ENCODE data around the gene ZNF584.
A peak's percentile ranks its signal among the peaks of the same experiment; 100 is the strongest.
"Not testable (repeated sequence)": the region's sequence is repeated elsewhere in the genome, so short reads cannot be mapped to it uniquely, and the experiment has no call there.

ZNF584 gene

DNA sequence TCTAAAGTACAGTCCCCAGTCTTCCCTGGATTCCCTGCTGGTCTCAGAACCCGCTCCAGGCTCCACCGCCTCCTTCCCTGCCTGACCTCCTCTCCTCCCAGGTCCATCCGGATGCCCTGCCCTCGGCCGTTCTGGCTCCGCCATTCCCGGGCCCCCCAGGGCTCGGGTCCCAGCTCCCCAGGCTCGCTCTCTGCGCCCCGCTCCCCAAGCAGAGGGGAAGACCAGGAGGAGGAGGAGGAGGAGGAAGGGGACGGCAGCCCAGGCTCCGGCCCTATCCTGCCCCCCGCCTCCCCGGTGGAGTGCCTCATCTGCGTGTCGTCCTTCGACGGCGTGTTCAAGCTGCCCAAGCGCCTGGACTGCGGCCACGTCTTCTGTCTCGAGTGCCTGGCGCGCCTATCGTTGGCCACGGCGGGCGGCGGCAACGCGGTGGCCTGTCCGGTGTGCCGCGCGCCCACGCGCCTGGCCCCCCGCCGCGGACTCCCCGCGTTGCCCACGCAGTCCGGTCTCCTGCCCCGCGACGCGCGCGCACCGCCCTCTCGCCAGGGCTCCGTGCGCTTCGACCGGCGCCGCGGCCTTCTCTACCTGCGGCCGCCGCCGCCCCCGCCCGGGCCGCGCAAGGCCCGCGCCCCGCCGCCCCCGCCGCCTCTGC lies 12.3 kb upstream of the ZNF584 start:
- H3K4me1 Mint-ChIP-seq (ENCODE audit: low read depth), result peaks cover 36% of the 10 kb centered on the region
- H3K9me3 Mint-ChIP-seq, result no peaks in the 10 kb centered on the region
- peaks cover 13% of the 10 kb centered on the region for H3K27me3 Mint-ChIP-seq
- peaks cover 49% of the 10 kb centered on the region for H3K36me3 Mint-ChIP-seq (ENCODE audit: low read depth)
- peak overlapping the region; percentile 9 for H3K27ac Mint-ChIP-seq
- DNase-seq, result peak; percentile 62
- H3K4me3 Mint-ChIP-seq, result no peak overlapping the region

DNA sequence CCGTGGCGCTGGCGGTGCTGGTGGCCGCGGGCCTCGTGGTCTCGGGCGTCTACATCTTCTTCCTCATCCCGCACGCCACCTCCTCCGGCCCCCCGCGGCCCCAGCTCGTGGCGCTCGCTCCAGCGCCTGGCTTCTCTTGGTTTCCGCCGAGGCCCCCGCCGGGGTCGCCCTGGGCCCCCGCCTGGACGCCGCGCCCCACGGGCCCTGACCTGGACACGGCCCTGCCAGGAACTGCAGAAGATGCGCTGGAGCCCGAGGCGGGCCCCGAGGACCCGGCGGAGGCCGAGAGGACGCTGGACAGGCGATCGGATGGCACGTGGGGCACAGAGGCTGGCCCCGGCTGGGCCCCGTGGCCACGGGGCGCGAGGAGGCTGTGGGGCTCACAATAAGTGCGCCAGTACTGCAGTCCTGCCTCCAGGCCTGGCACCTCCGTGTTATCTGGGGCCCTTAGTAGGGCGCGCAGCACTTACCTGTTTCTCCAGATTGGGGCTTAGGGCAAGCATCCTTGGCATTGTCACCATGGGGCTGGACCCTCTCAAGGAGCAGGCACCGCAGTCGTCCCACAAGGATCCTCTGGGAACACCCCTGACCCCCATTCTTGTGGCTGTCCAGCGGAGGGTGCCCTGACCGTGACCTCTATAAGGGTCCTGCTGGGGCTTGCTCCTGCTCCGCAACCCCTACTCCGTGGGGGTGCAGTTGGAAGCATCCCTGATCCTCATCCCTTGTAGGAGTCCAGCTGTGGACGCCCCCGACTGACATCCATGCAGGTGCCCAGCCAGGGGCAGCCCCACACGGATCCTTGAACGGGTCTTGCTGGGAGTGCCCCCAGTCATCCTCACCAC lies 11.5 kb upstream of the ZNF584 start:
- no peak for DNase-seq
- peaks cover 38% of the 10 kb centered on the region for H3K4me1 Mint-ChIP-seq (ENCODE audit: low read depth)
- H3K4me3 Mint-ChIP-seq, result no peak overlapping the region
- peaks cover 13% of the 10 kb centered on the region for H3K27me3 Mint-ChIP-seq
- H3K27ac Mint-ChIP-seq, result no peak overlapping the region
- H3K9me3 Mint-ChIP-seq, result no peaks in the 10 kb centered on the region
- peaks cover 45% of the 10 kb centered on the region for H3K36me3 Mint-ChIP-seq (ENCODE audit: low read depth)

DNA sequence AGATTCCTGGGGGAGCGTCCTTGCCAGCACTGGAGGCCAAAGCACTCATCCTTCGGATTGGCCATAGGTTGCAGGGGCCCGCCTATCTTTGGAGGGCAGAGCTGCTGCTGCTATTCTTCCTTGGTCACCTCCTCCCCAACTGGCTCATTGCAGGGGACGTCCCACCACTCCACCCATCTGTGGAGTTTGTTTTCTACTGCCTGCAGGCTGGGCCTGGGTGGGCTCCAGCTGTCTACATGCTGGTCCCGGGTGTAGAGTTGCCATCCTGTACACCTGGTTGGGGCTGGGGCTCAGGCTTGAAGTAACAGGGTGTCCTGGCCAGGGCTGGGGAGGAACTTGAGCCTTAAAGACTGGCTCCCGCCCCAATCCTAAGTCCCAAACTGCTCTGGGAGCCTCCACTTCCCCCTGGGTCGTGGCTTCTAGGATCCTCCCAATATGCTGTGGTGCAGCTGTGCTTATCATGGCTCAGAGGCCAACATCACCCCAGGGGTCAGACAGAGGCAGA lies 10.9 kb upstream of the ZNF584 start:
- H3K4me1 Mint-ChIP-seq (ENCODE audit: low read depth), result peaks cover 40% of the 10 kb centered on the region
- peaks cover 13% of the 10 kb centered on the region for H3K27me3 Mint-ChIP-seq
- no peak overlapping the region for H3K27ac Mint-ChIP-seq
- DNase-seq, result no peak
- peaks cover 39% of the 10 kb centered on the region for H3K36me3 Mint-ChIP-seq (ENCODE audit: low read depth)
- H3K4me3 Mint-ChIP-seq, result no peak overlapping the region
- H3K9me3 Mint-ChIP-seq, result no peaks in the 10 kb centered on the region

DNA sequence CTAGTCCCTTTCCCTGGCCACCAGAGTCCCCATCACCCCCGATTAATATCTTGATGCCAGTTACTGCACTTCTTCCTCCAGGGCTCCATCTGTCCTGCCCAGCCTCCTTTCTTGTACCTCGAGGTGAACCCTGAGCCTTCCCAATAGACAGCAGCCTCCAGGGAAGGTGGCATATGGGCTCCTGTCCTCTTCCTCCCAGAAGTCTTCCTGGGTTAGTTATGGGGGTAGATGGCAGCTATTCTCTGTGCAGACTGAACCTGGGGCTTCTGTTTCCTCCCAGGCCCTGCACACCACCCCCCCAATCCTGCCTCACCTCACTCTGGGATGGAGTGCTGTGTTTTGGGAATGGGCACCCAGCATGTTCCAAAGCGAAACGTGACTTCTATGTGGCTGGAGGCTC lies 10.4 kb upstream of the ZNF584 start:
- H3K27me3 Mint-ChIP-seq, result peaks cover 13% of the 10 kb centered on the region
- H3K4me1 Mint-ChIP-seq (ENCODE audit: low read depth), result peaks cover 37% of the 10 kb centered on the region
- no peak overlapping the region for H3K4me3 Mint-ChIP-seq
- no peaks in the 10 kb centered on the region for H3K9me3 Mint-ChIP-seq
- DNase-seq, result no peak
- H3K36me3 Mint-ChIP-seq (ENCODE audit: low read depth), result peaks cover 34% of the 10 kb centered on the region
- no peak overlapping the region for H3K27ac Mint-ChIP-seq

DNA sequence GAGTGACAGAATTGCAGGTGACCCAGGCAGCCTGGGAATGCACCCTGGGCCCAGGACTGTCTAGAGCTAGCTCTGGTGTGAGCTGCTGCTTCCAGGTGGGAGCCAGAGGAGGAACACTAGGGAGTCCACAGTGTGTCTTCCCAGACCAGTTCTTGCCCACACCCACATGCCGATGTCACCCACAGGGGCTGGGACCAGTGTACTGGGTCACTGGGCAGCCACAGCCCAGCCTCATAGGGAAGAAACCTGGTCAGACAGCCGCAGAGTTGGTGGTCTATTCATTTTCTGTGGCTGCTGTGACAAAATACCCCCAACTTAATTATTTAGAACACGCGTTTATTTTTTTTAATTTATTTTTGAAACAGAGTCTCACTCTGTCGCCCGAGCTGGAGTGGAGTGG lies 9.9 kb upstream of the ZNF584 start:
- H3K27me3 Mint-ChIP-seq, result peaks cover 13% of the 10 kb centered on the region
- H3K4me1 Mint-ChIP-seq (ENCODE audit: low read depth), result peaks cover 36% of the 10 kb centered on the region
- peaks cover 29% of the 10 kb centered on the region for H3K36me3 Mint-ChIP-seq (ENCODE audit: low read depth)
- no peak for DNase-seq
- H3K27ac Mint-ChIP-seq, result no peak overlapping the region
- no peak overlapping the region for H3K4me3 Mint-ChIP-seq
- no peaks in the 10 kb centered on the region for H3K9me3 Mint-ChIP-seq

DNA sequence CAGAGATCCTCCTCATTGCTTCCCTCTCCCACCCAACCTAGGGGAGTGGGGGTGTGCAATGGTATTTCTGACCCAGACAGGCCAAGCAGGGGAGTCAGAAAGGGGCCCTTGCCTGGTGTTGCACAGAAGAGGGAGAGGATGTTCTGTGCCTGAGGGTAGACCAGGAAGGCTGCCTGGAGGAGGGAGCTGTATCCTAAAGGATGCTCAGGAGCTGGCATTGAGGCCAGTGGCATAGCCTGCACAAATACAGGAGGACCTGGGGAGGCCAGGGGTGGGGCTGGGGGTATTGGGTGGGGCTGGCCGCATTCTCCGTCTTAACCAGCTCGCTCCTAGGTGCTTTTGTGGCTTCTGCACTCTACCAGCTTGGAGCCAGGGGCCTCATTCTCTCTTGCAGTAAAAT lies 8.5 kb upstream of the ZNF584 start:
- Mint-ChIP-seq H3K27ac (peak overlapping the region; percentile 78), H3K27me3 (peaks cover 13% of the 10 kb centered on the region), H3K9me3 (no peaks in the 10 kb centered on the region), H3K4me1 (ENCODE audit: low read depth) (peaks cover 29% of the 10 kb centered on the region), H3K36me3 (ENCODE audit: low read depth) (peaks cover 16% of the 10 kb centered on the region), H3K4me3 (no peak overlapping the region)
- DNase-seq, result no peak

DNA sequence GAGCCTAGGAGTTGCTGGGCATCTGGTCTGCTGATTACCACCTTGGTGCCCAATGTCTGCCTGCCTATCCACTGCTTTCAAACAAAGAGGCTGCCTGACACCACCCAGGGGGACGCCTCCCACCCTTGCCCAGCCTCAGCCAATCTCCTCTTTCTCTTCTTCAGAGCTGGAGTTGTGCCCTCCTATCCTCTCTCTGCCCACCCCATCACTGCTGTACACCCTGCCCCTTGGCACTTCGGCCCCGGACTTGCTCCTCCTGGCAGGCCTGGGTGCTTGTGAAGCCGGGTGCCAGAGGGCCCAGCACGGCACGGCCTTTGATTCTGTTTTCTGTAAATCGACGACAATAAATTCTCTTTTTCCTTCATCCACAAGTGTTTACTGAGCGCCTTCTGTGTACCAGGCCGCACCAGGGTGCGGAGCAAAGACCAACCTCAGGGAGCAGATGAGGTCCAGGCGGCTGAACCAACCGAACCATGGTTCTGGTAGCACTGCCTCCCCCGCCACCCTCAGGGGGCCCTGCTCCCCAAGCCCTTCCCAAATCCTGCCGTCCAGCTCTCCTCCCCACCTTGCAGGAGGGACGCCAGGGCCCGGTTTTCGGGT lies 8.0 kb upstream of the ZNF584 start:
- Mint-ChIP-seq H3K4me1 (ENCODE audit: low read depth) (peaks cover 29% of the 10 kb centered on the region), H3K27ac (peak overlapping the region; percentile 95), H3K36me3 (ENCODE audit: low read depth) (peaks cover 11% of the 10 kb centered on the region), H3K9me3 (no peaks in the 10 kb centered on the region), H3K4me3 (peak overlapping the region; percentile 84), H3K27me3 (peaks cover 13% of the 10 kb centered on the region)
- no peak for DNase-seq

DNA sequence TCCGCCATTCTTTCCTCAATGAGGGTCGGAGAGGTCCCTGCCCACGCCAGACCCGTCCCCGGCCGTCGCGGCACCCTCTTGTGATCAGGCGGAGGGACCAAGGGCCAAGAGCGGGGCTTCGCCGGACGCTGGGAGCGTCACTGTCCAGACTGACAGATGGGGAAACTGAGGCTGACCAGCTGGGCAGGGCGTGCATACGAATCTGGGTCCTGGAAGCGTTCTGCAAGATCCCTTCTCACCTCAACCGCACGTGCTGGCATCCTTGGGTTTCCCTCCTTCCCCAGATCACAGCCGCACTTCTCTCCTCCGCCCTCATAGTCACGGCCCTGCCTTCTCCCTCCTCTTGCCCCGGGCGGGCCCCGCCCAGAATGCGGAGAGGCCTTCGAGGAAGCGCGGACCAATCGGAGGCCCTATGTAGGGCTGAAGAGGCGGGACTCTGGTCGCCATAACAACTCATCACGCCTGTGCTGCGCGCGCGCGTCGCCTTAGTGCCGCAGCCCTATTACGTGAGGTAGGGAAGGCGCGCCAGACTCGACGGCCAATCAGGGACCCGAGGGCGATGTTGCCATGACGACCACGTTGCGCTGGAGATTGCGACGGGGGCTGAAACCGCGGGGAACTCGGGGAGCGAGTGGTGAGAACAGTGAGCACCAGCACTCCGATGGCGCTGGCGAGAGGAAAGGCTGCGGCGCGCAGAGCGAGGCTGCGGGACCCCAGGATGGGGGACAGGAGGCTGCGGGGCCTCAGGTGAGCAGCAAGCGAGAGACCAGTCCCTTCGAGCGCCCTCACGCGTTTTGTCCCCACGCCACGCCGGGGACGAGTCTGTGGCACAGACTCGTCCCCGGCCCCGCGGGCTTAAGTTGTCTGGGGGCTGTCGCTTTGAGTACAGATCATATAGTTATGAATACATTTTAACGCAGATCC lies 7.3 kb upstream of the ZNF584 start:
- H3K4me1 Mint-ChIP-seq (ENCODE audit: low read depth), result peaks cover 25% of the 10 kb centered on the region

DNA sequence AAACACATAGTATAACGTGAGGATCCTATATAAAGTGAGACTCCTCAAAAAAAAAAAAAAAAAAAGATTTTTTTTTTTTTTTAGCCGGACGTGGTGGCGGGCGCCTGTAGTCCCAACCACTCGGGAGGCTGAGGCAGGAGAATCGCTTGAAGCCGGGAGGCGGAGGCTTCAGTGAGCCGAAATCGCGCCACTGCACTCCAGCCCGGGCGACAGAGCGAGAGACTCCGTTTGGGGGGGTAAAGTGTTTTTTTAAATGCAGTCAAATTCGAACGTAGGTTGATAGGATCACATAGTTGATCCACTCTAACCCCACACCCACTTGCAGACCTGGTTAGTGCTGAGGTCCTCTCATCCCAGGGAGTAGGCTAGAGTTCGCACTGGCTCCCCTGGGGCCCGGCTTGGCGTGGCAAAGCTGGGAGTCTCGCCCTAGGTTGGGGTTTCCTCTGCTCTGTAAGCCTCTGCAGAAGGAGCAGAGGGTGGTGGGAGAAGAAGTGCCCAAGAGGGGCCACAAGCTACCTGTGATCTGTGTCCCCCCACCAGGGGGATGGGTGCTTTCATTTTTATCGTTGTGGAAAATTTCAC lies 6.5 kb upstream of the ZNF584 start:
- Mint-ChIP-seq H3K9me3 (no peaks in the 10 kb centered on the region), H3K36me3 (ENCODE audit: low read depth) (peaks cover 3% of the 10 kb centered on the region), H3K27me3 (peaks cover 12% of the 10 kb centered on the region), H3K4me3 (peak overlapping the region; percentile 84), H3K4me1 (ENCODE audit: low read depth) (peaks cover 32% of the 10 kb centered on the region), H3K27ac (no peak overlapping the region)
- DNase-seq, result no peak

More for the DNA sequence above, 7.3 kb upstream of the ZNF584 start:
- Mint-ChIP-seq H3K36me3 (ENCODE audit: low read depth) (peaks cover 3% of the 10 kb centered on the region), H3K27me3 (peaks cover 13% of the 10 kb centered on the region), H3K4me3 (peak overlapping the region; percentile 84), H3K9me3 (no peaks in the 10 kb centered on the region), H3K27ac (peak overlapping the region; percentile 95)
- DNase-seq, result peak; percentile 98

DNA sequence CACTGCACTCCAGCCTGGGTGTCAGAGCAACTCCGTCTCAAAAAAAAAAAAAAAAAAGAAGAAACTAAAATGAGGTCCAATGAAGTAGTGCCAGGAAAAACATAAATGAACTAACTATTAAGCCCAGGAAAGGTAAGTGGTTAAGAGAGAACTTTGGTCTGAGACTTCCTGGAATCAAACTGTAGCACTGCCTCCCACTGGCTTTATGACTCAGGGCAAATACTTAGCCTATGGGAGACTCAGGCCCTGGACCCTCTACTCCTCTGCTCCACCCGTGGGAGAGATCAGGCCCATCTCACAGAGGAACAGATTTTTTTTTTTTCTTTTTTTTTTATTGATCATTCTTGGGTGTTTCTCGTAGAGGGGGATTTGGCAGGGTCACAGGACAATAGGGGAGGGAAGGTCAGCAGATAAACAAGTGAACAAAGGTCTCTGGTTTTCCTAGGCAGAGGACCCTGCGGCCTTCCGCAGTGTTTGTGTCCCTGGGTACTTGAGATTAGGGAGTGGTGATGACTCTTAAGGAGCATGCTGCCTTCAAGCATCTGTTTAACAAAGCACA lies 4.5 kb upstream of the ZNF584 start:
- Mint-ChIP-seq H3K27ac (peak overlapping the region; percentile 59), H3K4me1 (ENCODE audit: low read depth) (peaks cover 44% of the 10 kb centered on the region), H3K36me3 (ENCODE audit: low read depth) (peaks cover 19% of the 10 kb centered on the region)
- H3K27me3 Mint-ChIP-seq, DNase-seq, H3K4me3 Mint-ChIP-seq, H3K9me3 Mint-ChIP-seq: not testable (repeated sequence)

DNA sequence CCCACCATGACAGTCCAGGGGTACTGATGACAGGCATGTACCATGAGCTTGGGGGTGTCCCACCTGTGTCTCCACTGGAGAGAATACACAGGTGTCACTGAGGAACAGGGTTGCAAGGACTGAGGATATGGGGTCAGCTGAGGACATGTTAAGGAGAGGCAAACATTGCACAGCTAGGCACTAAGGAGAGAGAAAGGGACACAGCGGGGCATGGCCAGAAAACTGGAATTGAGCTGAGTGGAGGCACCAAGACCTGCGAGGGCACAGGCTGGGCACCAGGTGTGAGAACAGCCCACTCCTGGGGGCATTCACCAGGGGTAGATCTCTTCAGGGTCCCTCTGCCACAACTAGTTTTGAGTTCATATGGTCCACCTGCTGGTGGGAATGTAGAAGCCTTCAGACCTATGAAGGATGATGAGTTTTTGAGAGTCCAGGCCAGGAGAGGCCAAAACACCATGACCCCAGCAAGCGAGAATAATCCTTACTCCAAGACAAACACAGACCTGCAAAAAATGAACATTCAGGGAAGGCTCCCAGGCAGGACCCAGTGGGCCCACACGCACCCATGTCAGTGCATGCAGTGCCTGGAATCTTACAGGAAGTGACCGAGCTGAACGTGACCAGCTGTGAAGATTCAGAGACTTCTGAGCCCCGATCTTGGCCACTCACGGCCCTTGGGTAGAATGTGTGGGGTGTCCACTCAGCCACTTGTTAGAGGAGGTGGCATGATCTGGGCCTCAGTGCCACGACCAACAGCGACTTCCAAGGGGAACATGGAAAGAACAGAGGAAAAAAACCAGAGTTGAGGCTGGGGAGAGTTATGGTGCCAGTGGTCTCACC lies 1.4 kb upstream of the ZNF584 start:
- Mint-ChIP-seq H3K27me3 (no peaks in the 10 kb centered on the region), H3K4me3 (peak overlapping the region; percentile 83), H3K4me1 (ENCODE audit: low read depth) (peaks cover 44% of the 10 kb centered on the region), H3K9me3 (no peaks in the 10 kb centered on the region), H3K36me3 (ENCODE audit: low read depth) (peaks cover 26% of the 10 kb centered on the region), H3K27ac (peak overlapping the region; percentile 96)
- no peak for DNase-seq

DNA sequence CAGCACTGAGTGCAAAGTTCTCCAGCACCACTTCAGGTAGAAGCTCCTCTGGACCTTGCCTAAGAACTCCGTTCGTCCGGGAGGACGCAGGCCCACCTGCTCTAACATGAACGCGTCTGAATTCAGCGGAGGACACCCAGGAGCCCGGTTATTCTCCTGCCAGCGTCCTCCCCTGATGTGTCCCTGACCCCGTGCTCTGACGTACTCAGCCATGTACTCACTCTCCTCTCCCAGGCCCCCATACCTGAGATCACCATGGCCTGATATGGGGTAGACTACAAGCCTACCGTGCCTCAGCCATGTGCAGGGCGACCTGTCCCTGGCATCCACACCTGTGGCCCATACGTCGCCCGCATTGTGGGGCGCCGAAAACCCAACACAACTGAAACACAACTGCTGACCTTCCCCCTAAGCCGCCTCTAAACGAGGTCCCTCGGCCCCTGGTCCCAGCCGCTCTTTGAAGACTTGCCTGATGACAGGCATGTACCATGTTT lies 744 bp upstream of the ZNF584 start:
- no peaks in the 10 kb centered on the region for H3K9me3 Mint-ChIP-seq
- peak overlapping the region; percentile 83 for H3K4me3 Mint-ChIP-seq
- H3K27ac Mint-ChIP-seq, result peak overlapping the region; percentile 96
- peaks cover 31% of the 10 kb centered on the region for H3K36me3 Mint-ChIP-seq (ENCODE audit: low read depth)
- H3K4me1 Mint-ChIP-seq (ENCODE audit: low read depth), result peaks cover 44% of the 10 kb centered on the region
- no peak for DNase-seq
- H3K27me3 Mint-ChIP-seq, result no peaks in the 10 kb centered on the region

Measured in activated T-cell treated with anti-CD3 and anti-CD28 coated beads, Interleukin-2, amount 50 U/mL, for 24 hours (primary cell).